ENCODE measurements around the gene DUOXA2. TPM values are rescaled to one million over a fixed set of nuclear protein-coding genes. Genes with fewer than 3 reads are reported as not detected.

DUOXA2 gene
- total and polyA plus RNA-seq, 2 donors (not counting 1 experiment from before 2014, with no cell fraction given) = not detected

DNA sequence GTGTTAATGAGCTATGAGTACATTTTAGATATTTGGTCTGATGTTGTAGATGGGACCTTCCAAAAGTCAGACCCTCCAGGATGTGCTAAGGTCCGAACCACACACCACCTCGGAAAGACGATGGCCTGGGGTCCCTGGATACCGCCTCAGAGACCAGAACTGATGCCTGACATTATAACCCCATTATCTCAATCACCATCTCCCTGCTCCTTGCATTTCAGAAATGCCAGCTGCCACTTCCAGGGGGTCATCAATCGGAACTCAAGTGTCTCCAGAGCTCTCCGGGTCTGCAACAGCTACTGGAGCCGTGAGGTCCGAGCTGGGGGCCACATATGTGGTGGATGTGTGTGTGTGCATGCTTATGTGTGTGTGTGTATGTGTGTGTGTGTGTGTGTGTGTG lies 23.6 kb downstream of the DUOXA2 start:
- Histone ChIP-seq H2AFZ (ENCODE audit: low read length) (no peak overlapping the region), H3K4me2 (ENCODE audit: extremely low read depth, insufficient read depth, low read length) (no peak overlapping the region), H3K27ac (ENCODE audit: insufficient read depth, low read length) (no peak overlapping the region), H3K9me3 (ENCODE audit: control insufficient read depth, insufficient read depth, low read depth, low read length) (no peaks in the 10 kb centered on the region), H3K4me3 (replicated peaks in 1 of 4; ENCODE audit: control extremely low read depth in 1 of 4, insufficient read depth in 1 of 4, low read depth in 3 of 4, low read length in 4 of 4) (no peak overlapping the region), H3K36me3 (ENCODE audit: control insufficient read depth, insufficient read depth, low read length) (no peaks in the 10 kb centered on the region), H4K20me1 (ENCODE audit: control insufficient read depth, extremely low read depth, insufficient read depth, low read length) (no peaks in the 10 kb centered on the region), H3K4me1 (ENCODE audit: control insufficient read depth, extremely low read depth, insufficient read depth, low read length) (no peaks in the 10 kb centered on the region), H3K27me3 (ENCODE audit: control insufficient read depth, insufficient read depth, low read length) (peaks cover 28% of the 10 kb centered on the region), H3K9ac (ENCODE audit: insufficient read depth, low read length) (no peak overlapping the region), H3K79me2 (ENCODE audit: control insufficient read depth, insufficient read depth, low read length) (no peaks in the 10 kb centered on the region)
- no peak for DNase-seq (ENCODE audit: low read depth in 2 of 2)
- no peak for TF ChIP-seq CTCF (conservative IDR thresholded peaks at IDR 0.05 in 1 of 2, IDR thresholded peaks at IDR 0.05 in 1 of 2; ENCODE audit: low read depth in 1 of 2, low read length in 2 of 2)
- no peak for TF ChIP-seq EZH2 (IDR thresholded peaks at IDR 0.05; ENCODE audit: low read length, missing control alignments)

DNA sequence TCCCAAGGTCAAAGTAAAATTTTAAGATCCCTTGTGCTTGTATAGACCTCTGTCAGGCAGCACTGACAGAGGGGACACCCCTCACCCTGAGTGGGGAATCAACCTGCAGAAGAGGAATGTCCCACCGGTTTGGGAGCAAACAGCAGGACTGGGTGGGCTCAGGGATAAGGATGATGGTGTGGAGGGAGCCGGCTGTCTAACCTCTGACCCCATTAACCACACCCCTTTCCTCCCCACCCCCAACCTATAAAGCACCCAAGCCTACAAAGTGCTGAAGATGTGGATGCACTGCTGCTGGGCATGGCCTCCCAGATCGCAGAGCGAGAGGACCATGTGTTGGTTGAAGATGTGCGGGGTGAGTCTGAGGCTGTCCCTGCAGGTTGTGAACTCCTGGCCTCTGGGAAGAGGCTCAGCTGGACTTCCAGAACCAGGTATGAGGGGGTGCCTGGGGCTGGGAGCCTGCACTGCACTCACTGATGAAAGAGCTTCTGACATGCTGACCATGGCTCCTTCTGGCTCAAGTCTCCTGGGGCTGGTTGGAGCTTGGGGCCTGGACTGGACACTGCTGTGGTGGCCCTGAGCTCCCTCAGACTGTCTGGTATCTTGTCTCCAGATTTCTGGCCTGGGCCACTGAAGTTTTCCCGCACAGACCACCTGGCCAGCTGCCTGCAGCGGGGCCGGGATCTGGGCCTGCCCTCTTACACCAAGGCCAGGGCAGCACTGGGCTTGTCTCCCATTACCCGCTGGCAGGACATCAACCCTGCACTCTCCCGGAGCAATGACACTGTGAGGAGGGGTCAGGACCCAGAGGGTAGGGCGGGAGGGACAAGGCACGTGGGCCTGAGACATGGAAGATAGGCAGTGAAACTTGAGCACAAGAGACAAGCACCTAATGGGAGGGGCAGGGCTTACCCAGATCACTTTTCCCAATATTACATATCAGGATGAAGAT lies 25.0 kb downstream of the DUOXA2 start:
- Histone ChIP-seq H3K4me1 (ENCODE audit: control insufficient read depth, extremely low read depth, insufficient read depth, low read length) (no peaks in the 10 kb centered on the region), H3K4me2 (ENCODE audit: extremely low read depth, insufficient read depth, low read length) (no peak overlapping the region)
- no peak for DNase-seq (ENCODE audit: low read depth in 2 of 2)

More for the DNA sequence above, 25.0 kb downstream of the DUOXA2 start:
- Histone ChIP-seq H3K79me2 (ENCODE audit: control insufficient read depth, insufficient read depth, low read length) (no peaks in the 10 kb centered on the region), H3K9ac (ENCODE audit: insufficient read depth, low read length) (no peak overlapping the region), H3K36me3 (ENCODE audit: control insufficient read depth, insufficient read depth, low read length) (no peaks in the 10 kb centered on the region), H3K27ac (ENCODE audit: insufficient read depth, low read length) (no peak overlapping the region), H2AFZ (ENCODE audit: low read length) (no peak overlapping the region), H4K20me1 (ENCODE audit: control insufficient read depth, extremely low read depth, insufficient read depth, low read length) (no peaks in the 10 kb centered on the region), H3K27me3 (ENCODE audit: control insufficient read depth, insufficient read depth, low read length) (peaks cover 18% of the 10 kb centered on the region), H3K9me3 (ENCODE audit: control insufficient read depth, insufficient read depth, low read depth, low read length) (no peaks in the 10 kb centered on the region), H3K4me3 (replicated peaks in 1 of 4; ENCODE audit: control extremely low read depth in 1 of 4, insufficient read depth in 1 of 4, low read depth in 3 of 4, low read length in 4 of 4) (no peak overlapping the region)
- TF ChIP-seq EZH2 (IDR thresholded peaks at IDR 0.05; ENCODE audit: low read length, missing control alignments) = no peak
- TF ChIP-seq CTCF (conservative IDR thresholded peaks at IDR 0.05 in 1 of 2, IDR thresholded peaks at IDR 0.05 in 1 of 2; ENCODE audit: low read depth in 1 of 2, low read length in 2 of 2) = no peak
